GM19397 (cell line): ENCODE data around the gene GPR62.
"Not testable (repeated sequence)": the region's sequence is repeated elsewhere in the genome, so short reads cannot be mapped to it uniquely, and the experiment has no call there.

ENCODE experiments used
- ATAC-seq: cut with Tn5 transposase; IDR thresholded peaks from one replicate; pipeline ENCODE4 v1.9.1; 2021; ENCODE audit warnings: mild to moderate bottlenecking, moderate library complexity; ENCODE audit not compliant: unreplicated experiment

GPR62 gene

GRCh38 chr3:51988286-51989146, 33.3 kb downstream of the GPR62 start:
- no peak for ATAC-seq

GRCh38 chr3:51990501-51990971, 35.4 kb downstream of the GPR62 start:
- not testable (repeated sequence) for ATAC-seq

- no peak for ATAC-seq
These were observed 37.0 kb downstream of the GPR62 start for GRCh38 chr3:51992017-51992682.

GRCh38 chr3:51993657-51994056, 38.5 kb downstream of the GPR62 start:
- not testable (repeated sequence) for ATAC-seq

- ATAC-seq = no peak
These were observed 39.3 kb downstream of the GPR62 start for GRCh38 chr3:51994530-51994929.

GRCh38 chr3:51995346-51996163, 40.4 kb downstream of the GPR62 start, which contains the start of gene RPL29:
Gene RPL29 (minus strand): TSS chr3:51995895. CDS start chr3:51995461, 434 bp downstream.
- ATAC-seq = peak; percentile 81

GRCh38 chr3:51997172-51997571, 42.0 kb downstream of the GPR62 start:
- no peak for ATAC-seq

- ATAC-seq = no peak
These were observed 42.9 kb downstream of the GPR62 start for GRCh38 chr3:51997935-51998596.

GRCh38 chr3:51998774-51999173, 43.6 kb downstream of the GPR62 start:
- ATAC-seq = no peak

- no peak for ATAC-seq
These were observed 44.7 kb downstream of the GPR62 start for GRCh38 chr3:51999846-52000245.

GRCh38 chr3:52001443-52001974, 46.3 kb downstream of the GPR62 start:
- peak; percentile 70 for ATAC-seq

- ATAC-seq = no peak
These were observed 47.6 kb downstream of the GPR62 start for GRCh38 chr3:52002748-52003147.

GRCh38 chr3:52004163-52004787, 49.1 kb downstream of the GPR62 start:
- no peak for ATAC-seq

GRCh38 chr3:52004906-52005395, 49.8 kb downstream of the GPR62 start:
- ATAC-seq = no peak

- ATAC-seq = no peak
These were observed 50.4 kb downstream of the GPR62 start for GRCh38 chr3:52005571-52005986.

- no peak for ATAC-seq
These were observed 51.0 kb downstream of the GPR62 start for GRCh38 chr3:52006017-52006819.

GRCh38 chr3:52006820-52007133, 51.6 kb downstream of the GPR62 start:
- no peak for ATAC-seq
